Measurements from ENCODE around the gene CCDC187.

DNA sequence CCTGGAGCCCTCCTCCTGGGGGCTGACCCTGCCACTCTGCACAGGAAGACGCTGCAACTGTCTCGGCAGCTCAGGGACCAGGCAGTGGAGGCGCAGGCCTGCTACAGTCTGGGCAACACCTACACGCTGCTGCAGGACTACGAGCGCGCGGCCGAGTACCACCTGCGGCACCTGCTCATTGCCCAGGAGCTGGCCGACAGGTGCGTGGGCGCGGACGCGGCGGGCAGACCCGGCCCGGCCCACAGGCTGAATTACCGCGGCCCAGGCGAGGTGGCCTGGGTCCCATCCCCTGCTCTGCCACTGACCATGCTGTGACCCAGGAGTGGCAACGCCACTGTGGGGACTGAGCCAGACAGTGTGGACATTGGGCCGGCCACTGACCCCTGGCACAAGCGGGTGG, 34.6 kb upstream of the CCDC187 start:
- TF ChIP-seq, protein P1, sequence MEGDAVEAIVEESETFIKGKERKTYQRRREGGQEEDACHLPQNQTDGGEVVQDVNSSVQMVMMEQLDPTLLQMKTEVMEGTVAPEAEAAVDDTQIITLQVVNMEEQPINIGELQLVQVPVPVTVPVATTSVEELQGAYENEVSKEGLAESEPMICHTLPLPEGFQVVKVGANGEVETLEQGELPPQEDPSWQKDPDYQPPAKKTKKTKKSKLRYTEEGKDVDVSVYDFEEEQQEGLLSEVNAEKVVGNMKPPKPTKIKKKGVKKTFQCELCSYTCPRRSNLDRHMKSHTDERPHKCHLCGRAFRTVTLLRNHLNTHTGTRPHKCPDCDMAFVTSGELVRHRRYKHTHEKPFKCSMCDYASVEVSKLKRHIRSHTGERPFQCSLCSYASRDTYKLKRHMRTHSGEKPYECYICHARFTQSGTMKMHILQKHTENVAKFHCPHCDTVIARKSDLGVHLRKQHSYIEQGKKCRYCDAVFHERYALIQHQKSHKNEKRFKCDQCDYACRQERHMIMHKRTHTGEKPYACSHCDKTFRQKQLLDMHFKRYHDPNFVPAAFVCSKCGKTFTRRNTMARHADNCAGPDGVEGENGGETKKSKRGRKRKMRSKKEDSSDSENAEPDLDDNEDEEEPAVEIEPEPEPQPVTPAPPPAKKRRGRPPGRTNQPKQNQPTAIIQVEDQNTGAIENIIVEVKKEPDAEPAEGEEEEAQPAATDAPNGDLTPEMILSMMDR (IDR thresholded peaks at IDR 0.05) = no peak
- TF ChIP-seq POLR2A (IDR thresholded peaks at IDR 0.05) = no peak
